Astrocyte (in vitro differentiated cells and primary cell): ENCODE data around the gene CEP162. TPM values are rescaled to one million over a fixed set of nuclear protein-coding genes. Genes with fewer than 3 reads are reported as not detected.

Experiments used
- DNase-seq: peaks from one replicate; pipeline ENCODE4 v3.0.0-alpha.2; 2010; ENCODE audit warnings: low read depth
- FAIRE-seq: peaks from 2 replicates; lab custom pipeline; 2011; peaks lifted over from hg19 to GRCh38; lab: Jason Lieb, UNC
- H2AFZ ChIP-seq: 2 replicates; pipeline ENCODE4 v1.6.0; 2012; ENCODE audit warnings: low read depth, low read length, inconsistent platforms
- H3K27ac ChIP-seq: 2 replicates; pipeline ENCODE4 v1.5.1; 2011; ENCODE audit warnings: low read depth, low read length, inconsistent platforms
- H3K27me3 ChIP-seq: 2 replicates; pipeline ENCODE4 v1.6.0; 2011; ENCODE audit warnings: low read length, inconsistent platforms; ENCODE audit not compliant: insufficient read depth
- H3K36me3 ChIP-seq: 2 replicates; pipeline ENCODE4 v1.5.1; 2011; ENCODE audit warnings: low read length, inconsistent platforms; ENCODE audit not compliant: insufficient read depth
- H3K4me1 ChIP-seq: 2 replicates; pipeline ENCODE4 v1.5.1; 2011; ENCODE audit warnings: low read length, inconsistent platforms; ENCODE audit not compliant: insufficient read depth
- H3K4me2 ChIP-seq: 2 replicates; pipeline ENCODE4 v1.6.0; 2012; ENCODE audit warnings: low read length, inconsistent platforms
- H3K4me3 ChIP-seq: 2 replicates; pipeline ENCODE4 v1.5.1; 2011; ENCODE audit warnings: low read depth, mild to moderate bottlenecking, low read length, inconsistent platforms; ENCODE audit not compliant: insufficient read depth
- H3K79me2 ChIP-seq: 2 replicates; pipeline ENCODE4 v1.6.0; 2012; ENCODE audit warnings: mild to moderate bottlenecking, low read length, inconsistent platforms; ENCODE audit not compliant: insufficient read depth
- H3K9ac ChIP-seq: 2 replicates; pipeline ENCODE4 v1.6.0; 2012; ENCODE audit warnings: mild to moderate bottlenecking, low read length, inconsistent platforms
- H3K9me3 ChIP-seq: 2 replicates; pipeline ENCODE4 v1.5.1; 2012; ENCODE audit warnings: low read depth, mild to moderate bottlenecking, low read length, inconsistent platforms; ENCODE audit not compliant: insufficient read depth
- H4K20me1 ChIP-seq: 2 replicates; pipeline ENCODE4 v1.6.0; 2012; ENCODE audit warnings: low read length, inconsistent platforms; ENCODE audit not compliant: insufficient read depth
- H3K27ac Mint-ChIP-seq: one replicate; pipeline ENCODE4 v1.8.0; 2021; ENCODE audit warnings: mild to moderate bottlenecking, mixed read lengths; ENCODE audit not compliant: unreplicated experiment
- H3K27me3 Mint-ChIP-seq: one replicate; pipeline ENCODE4 v1.8.0; 2021; ENCODE audit warnings: low read depth, mixed read lengths; ENCODE audit not compliant: unreplicated experiment
- H3K36me3 Mint-ChIP-seq: one replicate; pipeline ENCODE4 v1.8.0; 2021; ENCODE audit warnings: low read depth, mixed read lengths; ENCODE audit not compliant: unreplicated experiment
- H3K4me1 Mint-ChIP-seq: one replicate; pipeline ENCODE4 v1.8.0; 2021; ENCODE audit warnings: low read depth, mixed read lengths; ENCODE audit not compliant: unreplicated experiment
- H3K4me3 Mint-ChIP-seq: one replicate; pipeline ENCODE4 v1.8.0; 2021; ENCODE audit warnings: mild to moderate bottlenecking, moderate library complexity, mixed read lengths; ENCODE audit not compliant: unreplicated experiment
- H3K9me3 Mint-ChIP-seq: one replicate; pipeline ENCODE4 v1.8.0; 2021; ENCODE audit warnings: mild to moderate bottlenecking, mixed read lengths; ENCODE audit not compliant: unreplicated experiment
- CTCF ChIP-seq: IDR thresholded peaks from 2 replicates; pipeline ENCODE4 v1.5.1; 2011; ENCODE audit warnings: low read depth, mild to moderate bottlenecking, inconsistent platforms, low read length, moderate library complexity; ENCODE audit not compliant: insufficient read depth
- EZH2 ChIP-seq: IDR thresholded peaks from 2 replicates; pipeline ENCODE4 v1.6.1; 2012; ENCODE audit warnings: mild to moderate bottlenecking, low read length, inconsistent platforms; ENCODE audit not compliant: insufficient read depth
- total RNA-seq: library from RNA; stranded (reverse); gene quantifications from 2 replicates; pipeline ENCODE4 v1.2.1, GENCODE V29; 2021

CEP162 gene
- total RNA-seq, 1 donor from 2014 or later, result 6.9 TPM

GRCh38 chr6:84156306-84156705 lies 71.1 kb downstream of the CEP162 start:
- H3K27ac Mint-ChIP-seq, result no peak overlapping the region
- TF ChIP-seq CTCF (no peak), EZH2 (no peak)
- H3K79me2 ChIP-seq, result no peaks in the 10 kb centered on the region
- no peaks in the 10 kb centered on the region for H3K36me3 ChIP-seq
- no peak for DNase-seq
- H3K27me3 Mint-ChIP-seq, result no peaks in the 10 kb centered on the region
- no peaks in the 10 kb centered on the region for H3K4me1 ChIP-seq
- no peak overlapping the region for H3K4me2 ChIP-seq
- H3K36me3 Mint-ChIP-seq, result peaks cover 4% of the 10 kb centered on the region
- no peak overlapping the region for H2AFZ ChIP-seq
- H4K20me1 ChIP-seq, result no peaks in the 10 kb centered on the region
- H3K9ac ChIP-seq, result no peak overlapping the region
- H3K9me3 Mint-ChIP-seq, result no peaks in the 10 kb centered on the region
- H3K4me1 Mint-ChIP-seq, result no peaks in the 10 kb centered on the region
- no peak overlapping the region for H3K4me3 Mint-ChIP-seq
- no peaks in the 10 kb centered on the region for H3K9me3 ChIP-seq
- FAIRE-seq, result no peak
- no peaks in the 10 kb centered on the region for H3K27me3 ChIP-seq
- H3K27ac ChIP-seq, result no peak overlapping the region
- H3K4me3 ChIP-seq, result no peak overlapping the region

- Mint-ChIP-seq H3K27me3 (no peaks in the 10 kb centered on the region), H3K4me1 (no peaks in the 10 kb centered on the region), H3K4me3 (no peak overlapping the region), H3K36me3 (peaks cover 4% of the 10 kb centered on the region), H3K9me3 (no peaks in the 10 kb centered on the region), H3K27ac (no peak overlapping the region)
- no peaks in the 10 kb centered on the region for H4K20me1 ChIP-seq
- TF ChIP-seq CTCF, result no peak
- TF ChIP-seq EZH2, result no peak
- no peak overlapping the region for H3K27ac ChIP-seq
- no peaks in the 10 kb centered on the region for H3K36me3 ChIP-seq
- no peak overlapping the region for H3K9ac ChIP-seq
- no peak overlapping the region for H3K4me3 ChIP-seq
- H2AFZ ChIP-seq, result no peak overlapping the region
- no peaks in the 10 kb centered on the region for H3K27me3 ChIP-seq
- no peak overlapping the region for H3K4me2 ChIP-seq
- FAIRE-seq, result no peak
- H3K79me2 ChIP-seq, result no peaks in the 10 kb centered on the region
- H3K9me3 ChIP-seq, result no peaks in the 10 kb centered on the region
- no peak for DNase-seq
- H3K4me1 ChIP-seq, result no peaks in the 10 kb centered on the region
These were observed 75.8 kb downstream of the CEP162 start for GRCh38 chr6:84151669-84152068.

- Histone ChIP-seq H3K27ac (no peak overlapping the region), H3K4me2 (no peak overlapping the region)
- no peak for FAIRE-seq
These were observed 76.7 kb downstream of the CEP162 start for GRCh38 chr6:84150705-84151104.

More at GRCh38 chr6:84150705-84151104, 76.7 kb downstream of the CEP162 start:
- Histone ChIP-seq H3K79me2 (no peaks in the 10 kb centered on the region), H3K27me3 (no peaks in the 10 kb centered on the region), H3K4me3 (no peak overlapping the region), H3K9ac (no peak overlapping the region), H4K20me1 (no peaks in the 10 kb centered on the region), H3K4me1 (no peaks in the 10 kb centered on the region), H2AFZ (no peak overlapping the region), H3K9me3 (no peaks in the 10 kb centered on the region), H3K36me3 (no peaks in the 10 kb centered on the region)
- Mint-ChIP-seq H3K4me3 (no peak overlapping the region), H3K27me3 (no peaks in the 10 kb centered on the region), H3K27ac (no peak overlapping the region), H3K4me1 (no peaks in the 10 kb centered on the region), H3K36me3 (peaks cover 4% of the 10 kb centered on the region), H3K9me3 (no peaks in the 10 kb centered on the region)
- TF ChIP-seq CTCF (no peak), EZH2 (no peak)
- peak; percentile 71 for DNase-seq
